ENCODE data around the gene AKR1B15. TPM values are rescaled to one million over a fixed set of nuclear protein-coding genes. Genes with fewer than 3 reads are reported as not detected.

Gene AKR1B15
- total and polyA plus RNA-seq, 11 donors: not detected

- H3K36me3 ChIP-seq: no peaks in the 10 kb centered on the region
- H3K27me3 ChIP-seq: no peaks in the 10 kb centered on the region
- H3K4me1 ChIP-seq: peaks cover 0 to 8% (median 0%) of the 10 kb centered on the region in 12 donors
- H3K9me3 ChIP-seq: no peaks in the 10 kb centered on the region
- DNase-seq (no peak), ATAC-seq (no peak)
- 69 to 83% (median 79%) methylated on average over 3 of the region's 3 CpGs for WGBS, 4 donors
- intact Hi-C loops (cut with DNase I): no loop called here
- no peak for TF ChIP-seq POLR2A (IDR thresholded peaks at IDR 0.05)
- no peak for TF ChIP-seq CTCF (IDR thresholded peaks at IDR 0.05)
- no peak overlapping the region for H3K4me3 ChIP-seq
- no peak overlapping the region for H3K27ac ChIP-seq
Observed at GRCh38 chr7:134532954-134533218, 16.0 kb upstream of the AKR1B15 start.

GRCh38 chr7:134533288-134533771 is 15.6 kb upstream of the AKR1B15 start:
- TF ChIP-seq POLR2A (IDR thresholded peaks at IDR 0.05) (no peak), CTCF (IDR thresholded peaks at IDR 0.05) (no peak)
- H3K27ac ChIP-seq: no peak overlapping the region
- WGBS, 4 donors: 87 to 100% (median 89%) methylated on average over 1 of the region's 1 CpG
- H3K4me3 ChIP-seq: no peak overlapping the region
- H3K27me3 ChIP-seq: no peaks in the 10 kb centered on the region
- no peaks in the 10 kb centered on the region for H3K36me3 ChIP-seq
- H3K9me3 ChIP-seq: no peaks in the 10 kb centered on the region
- DNase-seq (no peak), ATAC-seq (peak in 2 of 4 donors; percentile 33 to 42)
- intact Hi-C loops (cut with DNase I): no loop called here
- H3K4me1 ChIP-seq: peaks cover 0 to 8% (median 0%) of the 10 kb centered on the region in 12 donors

- no peak for ATAC-seq
- Histone ChIP-seq H3K9me3 (no peaks in the 10 kb centered on the region), H3K36me3 (no peaks in the 10 kb centered on the region), H3K27ac (no peak overlapping the region), H3K4me1 (peaks cover 0 to 8% (median 0%) of the 10 kb centered on the region in 12 donors), H3K27me3 (peaks cover 0 to under 1% (median 0%) of the 10 kb centered on the region in 9 donors), H3K4me3 (no peak overlapping the region)
- intact Hi-C loops (cut with DNase I): no loop called here
- no peak for TF ChIP-seq POLR2A (IDR thresholded peaks at IDR 0.05)
- TF ChIP-seq CTCF (IDR thresholded peaks at IDR 0.05): no peak
- WGBS, 4 donors: 87 to 92% (median 90%) methylated on average over 3 of the region's 3 CpGs
- DNase-seq: no peak
Observed at GRCh38 chr7:134534633-134535032, 14.3 kb upstream of the AKR1B15 start.

- Histone ChIP-seq H3K4me1 (peaks cover 0 to 8% (median 0%) of the 10 kb centered on the region in 12 donors), H3K27ac (no peak overlapping the region), H3K27me3 (peaks cover 0 to 3% (median 0%) of the 10 kb centered on the region in 9 donors), H3K4me3 (no peak overlapping the region), H3K36me3 (no peaks in the 10 kb centered on the region), H3K9me3 (no peaks in the 10 kb centered on the region)
- no peak for TF ChIP-seq CTCF (IDR thresholded peaks at IDR 0.05)
- no peak for TF ChIP-seq POLR2A (IDR thresholded peaks at IDR 0.05)
- DNase-seq (no peak), ATAC-seq (peak in 3 of 4 donors; percentile 31 to 77 (median 71))
- WGBS, 4 donors: 35 to 58% (median 55%) methylated on average over 3 of the region's 3 CpGs
- intact Hi-C loops (cut with DNase I): no loop called here
Observed at GRCh38 chr7:134535272-134535918, 13.5 kb upstream of the AKR1B15 start.

All from heart left ventricle (tissue), 16 donors.